ENCODE measurements around the gene MEX3D.
"Not testable (repeated sequence)": the region's sequence is repeated elsewhere in the genome, so short reads cannot be mapped to it uniquely, and the experiment has no call there.

MEX3D gene

GRCh38 chr19:1535699-1536098 is 32.4 kb downstream of the MEX3D start:
- DNase-seq (ENCODE audit: low spot score) = not testable (repeated sequence)

GRCh38 chr19:1534972-1535371 is 33.2 kb downstream of the MEX3D start:
- no peak for DNase-seq (ENCODE audit: low spot score)

GRCh38 chr19:1533510-1534150 is 34.5 kb downstream of the MEX3D start:
- no peak for DNase-seq (ENCODE audit: low spot score)

GRCh38 chr19:1532003-1532402 is 36.1 kb downstream of the MEX3D start:
- no peak for DNase-seq (ENCODE audit: low spot score)

- DNase-seq (ENCODE audit: low spot score) = no peak
These were observed 36.5 kb downstream of the MEX3D start for GRCh38 chr19:1531587-1531986.

- DNase-seq (ENCODE audit: low spot score) = not testable (repeated sequence)
These were observed 37.3 kb downstream of the MEX3D start for GRCh38 chr19:1530856-1531255.

- no peak for DNase-seq (ENCODE audit: low spot score)
These were observed 38.7 kb downstream of the MEX3D start for GRCh38 chr19:1529430-1529816.

GRCh38 chr19:1528596-1529429 is 39.3 kb downstream of the MEX3D start:
- DNase-seq (ENCODE audit: low spot score) = no peak

- DNase-seq (ENCODE audit: low spot score) = no peak
These were observed 40.3 kb downstream of the MEX3D start for GRCh38 chr19:1527650-1528309.

- no peak for DNase-seq (ENCODE audit: low spot score)
These were observed 41.0 kb downstream of the MEX3D start for GRCh38 chr19:1526979-1527649.

- DNase-seq (ENCODE audit: low spot score) = no peak
These were observed 41.9 kb downstream of the MEX3D start for GRCh38 chr19:1526066-1526778.

GRCh38 chr19:1525343-1525742 is 42.8 kb downstream of the MEX3D start:
- DNase-seq (ENCODE audit: low spot score) = no peak

- no peak for DNase-seq (ENCODE audit: low spot score)
These were observed 43.2 kb downstream of the MEX3D start for GRCh38 chr19:1524972-1525325.

GRCh38 chr19:1524287-1524971 is 43.7 kb downstream of the MEX3D start:
- no peak for DNase-seq (ENCODE audit: low spot score)

GRCh38 chr19:1523412-1524286 is 44.5 kb downstream of the MEX3D start, which contains the start of gene PLK5:
PLK5 (plus strand) TSS chr19:1524077; CDS start chr19:1526997, 2,920 bp downstream.
- DNase-seq (ENCODE audit: low spot score) = no peak

- DNase-seq (ENCODE audit: low spot score) = no peak
These were observed 45.3 kb downstream of the MEX3D start for GRCh38 chr19:1522838-1523237.

- DNase-seq (ENCODE audit: low spot score) = no peak
These were observed 46.1 kb downstream of the MEX3D start for GRCh38 chr19:1522061-1522460.

GRCh38 chr19:1521636-1522035 is 46.5 kb downstream of the MEX3D start:
- DNase-seq (ENCODE audit: low spot score) = no peak

GRCh38 chr19:1520203-1520780 is 47.8 kb downstream of the MEX3D start:
- DNase-seq (ENCODE audit: low spot score) = no peak

- not testable (repeated sequence) for DNase-seq (ENCODE audit: low spot score)
These were observed 48.3 kb downstream of the MEX3D start for GRCh38 chr19:1519802-1520201.

Measured in SW480 (cell line).